ENCODE results near the gene SRSF1. TPM values are rescaled to one million over a fixed set of nuclear protein-coding genes. Genes with fewer than 3 reads are reported as not detected.
"Not testable (repeated sequence)": the region's sequence is repeated elsewhere in the genome, so short reads cannot be mapped to it uniquely, and the experiment has no call there.

Gene SRSF1
- polyA plus RNA-seq, 3 donors = 337 to 438 (median 379) TPM

GRCh38 chr17:57984936-57985674 lies 21.9 kb downstream of the SRSF1 start:
- no peak for DNase-seq (ENCODE audit: extremely low read depth in 1 of 11, low read depth in 9 of 11, low spot score in 4 of 11)

GRCh38 chr17:57984261-57984890 lies 22.7 kb downstream of the SRSF1 start:
- no peak for DNase-seq (ENCODE audit: extremely low read depth in 1 of 11, low read depth in 9 of 11, low spot score in 4 of 11)

- DNase-seq (ENCODE audit: extremely low read depth in 1 of 11, low read depth in 9 of 11, low spot score in 4 of 11) = no peak
These were observed 23.6 kb downstream of the SRSF1 start for GRCh38 chr17:57983446-57983845.

GRCh38 chr17:57982452-57983170 lies 24.4 kb downstream of the SRSF1 start:
- no peak for DNase-seq (ENCODE audit: extremely low read depth in 1 of 11, low read depth in 9 of 11, low spot score in 4 of 11)

GRCh38 chr17:57980522-57980921 lies 26.5 kb downstream of the SRSF1 start:
- no peak for DNase-seq (ENCODE audit: extremely low read depth in 1 of 11, low read depth in 9 of 11, low spot score in 4 of 11)

- no peak for DNase-seq (ENCODE audit: extremely low read depth in 1 of 11, low read depth in 9 of 11, low spot score in 4 of 11)
These were observed 28.0 kb downstream of the SRSF1 start for GRCh38 chr17:57979076-57979475.

- DNase-seq (ENCODE audit: extremely low read depth in 1 of 11, low read depth in 9 of 11, low spot score in 4 of 11) = no peak
These were observed 30.5 kb downstream of the SRSF1 start for GRCh38 chr17:57976594-57976993.

GRCh38 chr17:57975044-57975443 lies 32.0 kb downstream of the SRSF1 start:
- no peak for DNase-seq (ENCODE audit: extremely low read depth in 1 of 11, low read depth in 9 of 11, low spot score in 4 of 11)

GRCh38 chr17:57974053-57974824 lies 32.8 kb downstream of the SRSF1 start:
- not testable (repeated sequence) for DNase-seq (ENCODE audit: extremely low read depth in 1 of 11, low read depth in 9 of 11, low spot score in 4 of 11)

- no peak for DNase-seq (ENCODE audit: extremely low read depth in 1 of 11, low read depth in 9 of 11, low spot score in 4 of 11)
These were observed 34.9 kb downstream of the SRSF1 start for GRCh38 chr17:57972151-57972550.

GRCh38 chr17:57971572-57971971 lies 35.5 kb downstream of the SRSF1 start:
- DNase-seq (ENCODE audit: extremely low read depth in 1 of 11, low read depth in 9 of 11, low spot score in 4 of 11) = no peak

- no peak for DNase-seq (ENCODE audit: extremely low read depth in 1 of 11, low read depth in 9 of 11, low spot score in 4 of 11)
These were observed 36.3 kb downstream of the SRSF1 start for GRCh38 chr17:57970710-57971109.

- no peak for DNase-seq (ENCODE audit: extremely low read depth in 1 of 11, low read depth in 9 of 11, low spot score in 4 of 11)
These were observed 38.6 kb downstream of the SRSF1 start for GRCh38 chr17:57968456-57968855.

- DNase-seq (ENCODE audit: extremely low read depth in 1 of 11, low read depth in 9 of 11, low spot score in 4 of 11) = no peak
These were observed 40.2 kb downstream of the SRSF1 start for GRCh38 chr17:57966875-57967274.

GRCh38 chr17:57966246-57966645 lies 40.8 kb downstream of the SRSF1 start:
- no peak for DNase-seq (ENCODE audit: extremely low read depth in 1 of 11, low read depth in 9 of 11, low spot score in 4 of 11)

GRCh38 chr17:57965521-57966160 lies 41.4 kb downstream of the SRSF1 start:
- DNase-seq (ENCODE audit: extremely low read depth in 1 of 11, low read depth in 9 of 11, low spot score in 4 of 11) = no peak

GRCh38 chr17:57963149-57963511 lies 43.9 kb downstream of the SRSF1 start:
- no peak for DNase-seq (ENCODE audit: extremely low read depth in 1 of 11, low read depth in 9 of 11, low spot score in 4 of 11)

- no peak for DNase-seq (ENCODE audit: extremely low read depth in 1 of 11, low read depth in 9 of 11, low spot score in 4 of 11)
These were observed 44.5 kb downstream of the SRSF1 start for GRCh38 chr17:57962279-57963148.
